HepG2 (cell line): ENCODE results near the gene RHBDD3. TPM values are rescaled to one million over a fixed set of nuclear protein-coding genes. Genes with fewer than 3 reads are reported as not detected.

ENCODE experiments used
- CREM ChIP-seq, 2 experiments: sonication (generic) in 1 of 2; formaldehyde crosslinking in 1 of 2; IDR thresholded peaks; 2 replicates each; pipeline versions ENCODE4 v1.4.0 to v1.6.1; 2016 to 2020; ENCODE audit warnings: antibody characterized with exemption in 1 of 2, mild to moderate bottlenecking in 1 of 2, missing genetic modification reagents in 1 of 2
- ETV6 ChIP-seq: sonication (generic); formaldehyde crosslinking; conservative IDR thresholded peaks from 2 replicates; pipeline ENCODE4 v1.4.0; 2020; ENCODE audit warnings: missing genetic modification reagents
- ISX ChIP-seq: sonication (generic); formaldehyde crosslinking; conservative IDR thresholded peaks from 2 replicates; pipeline ENCODE4 v1.5.0; 2020; ENCODE audit warnings: missing genetic modification reagents
- KAT2B ChIP-seq: fragments of 150-350 bp; IDR thresholded peaks from 2 replicates; pipeline ENCODE4 v1.6.1; 2014; ENCODE audit warnings: low read depth, low read length, borderline replicate concordance
- KLF16 ChIP-seq, 2 experiments: sonication (generic) in 1 of 2; formaldehyde crosslinking in 1 of 2; IDR thresholded peaks; 2 replicates each; pipeline versions ENCODE4 v1.6.1 to v1.8.0; 2016 to 2023; ENCODE audit warnings: missing genetic modification reagents in 2 of 2, missing compliant biosample characterization in 1 of 2
- MLLT10 ChIP-seq: sonication (generic); formaldehyde crosslinking; IDR thresholded peaks from 2 replicates; pipeline ENCODE4 v1.4.0; 2020; ENCODE audit warnings: missing genetic modification reagents
- MTF2 ChIP-seq: sonication (generic); formaldehyde crosslinking; IDR thresholded peaks from 2 replicates; pipeline ENCODE4 v1.5.0; 2020; ENCODE audit warnings: missing genetic modification reagents, borderline replicate concordance
- MXI1 ChIP-seq: IDR thresholded peaks from 3 replicates; pipeline ENCODE4 v1.6.1; 2012; ENCODE audit warnings: low read depth, low read length, inconsistent platforms, borderline replicate concordance
- NR2F6 ChIP-seq, 2 experiments: IDR thresholded peaks; 2 replicates each; pipeline ENCODE4 v1.6.1; 2016; ENCODE audit warnings: antibody characterized with exemption in 1 of 2, mild to moderate bottlenecking in 1 of 2
- PAF1 ChIP-seq: IDR thresholded peaks from 2 replicates; pipeline ENCODE4 v1.6.1; 2016; ENCODE audit warnings: missing genetic modification reagents, missing compliant biosample characterization
- SALL2 ChIP-seq: sonication (generic); formaldehyde crosslinking; IDR thresholded peaks from 2 replicates; pipeline ENCODE4 v1.8.1; 2023; ENCODE audit warnings: mild to moderate bottlenecking, missing genetic modification reagents, inconsistent platforms
- SMC3 ChIP-seq: IDR thresholded peaks from 2 replicates; pipeline ENCODE4 v1.6.1; 2011; ENCODE audit warnings: low read length, improper control_type of control experiment
- THAP11 ChIP-seq: IDR thresholded peaks from 2 replicates; pipeline ENCODE4 v1.6.1; 2016; ENCODE audit warnings: missing biosample characterization, missing genetic modification reagents
- ZBTB38 ChIP-seq: sonication (generic); formaldehyde crosslinking; IDR thresholded peaks from 2 replicates; pipeline ENCODE4 v1.5.1; 2020; ENCODE audit warnings: mild to moderate bottlenecking, missing genetic modification reagents
- ZKSCAN5 ChIP-seq: sonication (generic); formaldehyde crosslinking; IDR thresholded peaks from 2 replicates; pipeline ENCODE4 v1.5.1; 2020; ENCODE audit warnings: mild to moderate bottlenecking, missing genetic modification reagents
- ZNF138 ChIP-seq: sonication (generic); formaldehyde crosslinking; IDR thresholded peaks from 2 replicates; pipeline ENCODE4 v1.5.0; 2020; ENCODE audit warnings: mild to moderate bottlenecking, low read depth, missing genetic modification reagents
- ZNF143 ChIP-seq: sonication (generic); formaldehyde crosslinking; IDR thresholded peaks from 2 replicates; pipeline ENCODE4 v1.4.0; 2020; ENCODE audit warnings: missing genetic modification reagents
- ZNF383 ChIP-seq: sonication (generic); formaldehyde crosslinking; IDR thresholded peaks from 2 replicates; pipeline ENCODE4 v1.4.0; 2020; ENCODE audit warnings: missing genetic modification reagents, mild to moderate bottlenecking, borderline replicate concordance
- ZNF484 ChIP-seq: sonication (generic); formaldehyde crosslinking; IDR thresholded peaks from 2 replicates; pipeline ENCODE4 v1.5.1; 2020; ENCODE audit warnings: mild to moderate bottlenecking, low read depth, missing genetic modification reagents, borderline replicate concordance
- ZNF605 ChIP-seq: sonication (generic); formaldehyde crosslinking; IDR thresholded peaks from 2 replicates; pipeline ENCODE4 v1.8.0; 2022; ENCODE audit warnings: mild to moderate bottlenecking, missing genetic modification reagents
- ZNF674 ChIP-seq: sonication (generic); formaldehyde crosslinking; IDR thresholded peaks from 2 replicates; pipeline ENCODE4 v1.5.0; 2020; ENCODE audit warnings: low read depth, mild to moderate bottlenecking, missing genetic modification reagents
- ZSCAN25 ChIP-seq: sonication (generic); formaldehyde crosslinking; IDR thresholded peaks from 2 replicates; pipeline ENCODE4 v1.8.0; 2022; ENCODE audit warnings: mild to moderate bottlenecking, missing genetic modification reagents
- polyA plus RNA-seq, 8 experiments: library from polyadenylated mRNA; depleted of rRNA in 3 of 8; stranded (reverse) in 7 of 8; unstranded in 1 of 8; fragments of >200 nt; fragmentation: Illumina TruSeq in 4 of 8; extraction: Trizol in 4 of 8; gene quantifications; 2 replicates each; pipeline versions ENCODE4 v1.2.1 to v1.2.3, GENCODE V29; 2011 to 2016; ENCODE audit warnings: low read depth in 4 of 8, missing spikeins in 1 of 8, mixed read lengths in 1 of 8; ENCODE audit not compliant: insufficient read depth in 1 of 8
- total RNA-seq, 5 experiments: library from RNA; depleted of rRNA; stranded (reverse); fragments of >200 nt; fragmentation: Illumina TruSeq; extraction: Trizol; gene quantifications; 2 replicates each; pipeline ENCODE4 v1.2.3, GENCODE V29; 2016; ENCODE audit warnings: low read depth in 1 of 5
- TF ChIP-seq, protein P1 (sequence below): sonication (generic); formaldehyde crosslinking; IDR thresholded peaks from 2 replicates; pipeline ENCODE4 v1.4.0; 2020; ENCODE audit warnings: missing genetic modification reagents, low read depth, mild to moderate bottlenecking, borderline replicate concordance
- TF ChIP-seq, protein P2 (sequence below): sonication (generic); formaldehyde crosslinking; IDR thresholded peaks from 2 replicates; pipeline ENCODE4 v1.4.0; 2020; ENCODE audit warnings: missing genetic modification reagents
- TF ChIP-seq, protein P3 (sequence below): sonication (generic); formaldehyde crosslinking; IDR thresholded peaks from 2 replicates; pipeline ENCODE4 v1.8.0; 2023; ENCODE audit warnings: mild to moderate bottlenecking, missing genetic modification reagents
- TF ChIP-seq, protein P4 (sequence below): sonication (generic); formaldehyde crosslinking; IDR thresholded peaks from 2 replicates; pipeline ENCODE4 v1.4.0; 2020; ENCODE audit warnings: mild to moderate bottlenecking, missing genetic modification reagents

The RHBDD3 gene
- total and polyA plus RNA-seq, 2 of the 13 experiments (the other 11 are each of a cell fraction or from before 2014, with no cell fraction given), result 12.1 to 26.7 TPM

DNA sequence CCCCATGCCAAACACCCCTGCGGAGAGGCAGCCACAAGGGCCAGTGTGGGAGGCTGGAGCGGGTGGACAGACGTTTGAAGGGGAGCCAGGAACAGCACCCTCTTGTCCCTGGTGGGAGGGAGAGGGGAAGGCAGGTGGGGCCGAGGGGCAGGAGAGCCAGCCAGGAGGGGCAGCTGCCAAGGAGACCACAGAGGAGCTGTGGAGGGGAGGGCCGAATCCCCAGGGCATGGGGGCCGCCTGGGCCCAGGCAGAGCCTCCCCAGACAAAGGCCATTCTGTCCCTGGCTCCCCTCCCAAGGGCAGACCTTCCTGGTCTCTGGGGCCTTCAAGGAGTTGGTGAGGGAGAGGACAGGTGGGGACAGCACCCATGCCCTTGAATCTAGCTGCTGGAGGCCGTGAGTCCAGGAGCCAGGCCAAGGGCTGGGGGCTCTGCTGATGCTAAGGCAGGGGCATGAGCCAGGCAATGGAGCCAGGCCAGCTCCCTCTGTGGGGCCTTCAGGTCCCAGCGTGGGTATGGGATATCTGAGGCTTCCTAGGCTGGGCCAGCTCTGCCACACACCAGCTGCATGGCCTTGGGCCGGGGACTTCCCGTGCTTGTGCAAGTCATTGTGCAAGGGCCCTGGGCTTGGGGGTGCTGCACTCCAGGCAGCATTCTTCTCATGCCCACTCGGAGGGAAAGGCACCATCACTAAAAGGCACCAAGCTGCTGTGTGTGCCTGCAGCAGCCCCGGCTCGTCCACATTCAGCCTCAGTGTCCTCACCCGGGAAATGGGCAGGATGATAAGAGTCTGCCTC lies 50.7 kb downstream of the RHBDD3 start (continued):
- TF ChIP-seq NR2F6 (IDR thresholded peaks at IDR 0.05) (no peak), NR2F6 (CRISPR knock-in tag; IDR thresholded peaks at IDR 0.05) (no peak), PAF1 (CRISPR knock-in tag) (no peak), SALL2 (CRISPR knock-in tag) (no peak), ZNF484 (CRISPR knock-in tag) (no peak), ZNF143 (CRISPR knock-in tag) (no peak), ISX (CRISPR knock-in tag) (no peak), ZSCAN25 (CRISPR knock-in tag) (no peak), ETV6 (CRISPR knock-in tag) (no peak), MXI1 (no peak), ZNF383 (CRISPR knock-in tag) (no peak), MTF2 (CRISPR knock-in tag) (no peak), ZNF138 (CRISPR knock-in tag) (no peak), KLF16 (CRISPR knock-in tag; IDR thresholded peaks at IDR 0.05) (no peak), ZNF674 (CRISPR knock-in tag) (no peak), ZNF605 (peak; percentile 39; the same call in 1 of the 2 replicates), SMC3 (no peak), CREM (IDR thresholded peaks at IDR 0.05) (no peak), CREM (CRISPR knock-in tag; IDR thresholded peaks at IDR 0.05) (no peak), ZKSCAN5 (CRISPR knock-in tag) (no peak), MLLT10 (no peak), ZBTB38 (CRISPR knock-in tag) (no peak), KAT2B (no peak), THAP11 (CRISPR knock-in tag) (no peak)
- TF ChIP-seq, protein P1, sequence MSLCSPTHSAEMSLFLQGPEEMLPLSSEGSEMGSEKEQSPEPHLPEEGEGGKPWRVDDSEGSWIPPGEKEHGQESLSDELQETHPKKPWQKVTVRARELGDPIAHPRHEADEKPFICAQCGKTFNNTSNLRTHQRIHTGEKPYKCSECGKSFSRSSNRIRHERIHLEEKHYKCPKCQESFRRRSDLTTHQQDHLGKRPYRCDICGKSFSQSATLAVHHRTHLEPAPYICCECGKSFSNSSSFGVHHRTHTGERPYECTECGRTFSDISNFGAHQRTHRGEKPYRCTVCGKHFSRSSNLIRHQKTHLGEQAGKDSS, result no peak
- TF ChIP-seq, protein P2, sequence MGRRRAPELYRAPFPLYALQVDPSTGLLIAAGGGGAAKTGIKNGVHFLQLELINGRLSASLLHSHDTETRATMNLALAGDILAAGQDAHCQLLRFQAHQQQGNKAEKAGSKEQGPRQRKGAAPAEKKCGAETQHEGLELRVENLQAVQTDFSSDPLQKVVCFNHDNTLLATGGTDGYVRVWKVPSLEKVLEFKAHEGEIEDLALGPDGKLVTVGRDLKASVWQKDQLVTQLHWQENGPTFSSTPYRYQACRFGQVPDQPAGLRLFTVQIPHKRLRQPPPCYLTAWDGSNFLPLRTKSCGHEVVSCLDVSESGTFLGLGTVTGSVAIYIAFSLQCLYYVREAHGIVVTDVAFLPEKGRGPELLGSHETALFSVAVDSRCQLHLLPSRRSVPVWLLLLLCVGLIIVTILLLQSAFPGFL (CRISPR knock-in tag), result no peak
- TF ChIP-seq, protein P3, sequence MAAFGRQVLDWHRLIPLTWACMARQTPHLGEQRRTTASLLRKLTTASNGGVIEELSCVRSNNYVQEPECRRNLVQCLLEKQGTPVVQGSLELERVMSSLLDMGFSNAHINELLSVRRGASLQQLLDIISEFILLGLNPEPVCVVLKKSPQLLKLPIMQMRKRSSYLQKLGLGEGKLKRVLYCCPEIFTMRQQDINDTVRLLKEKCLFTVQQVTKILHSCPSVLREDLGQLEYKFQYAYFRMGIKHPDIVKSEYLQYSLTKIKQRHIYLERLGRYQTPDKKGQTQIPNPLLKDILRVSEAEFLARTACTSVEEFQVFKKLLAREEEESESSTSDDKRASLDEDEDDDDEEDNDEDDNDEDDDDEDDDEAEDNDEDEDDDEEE (CRISPR knock-in tag), result no peak
- TF ChIP-seq, protein P4, sequence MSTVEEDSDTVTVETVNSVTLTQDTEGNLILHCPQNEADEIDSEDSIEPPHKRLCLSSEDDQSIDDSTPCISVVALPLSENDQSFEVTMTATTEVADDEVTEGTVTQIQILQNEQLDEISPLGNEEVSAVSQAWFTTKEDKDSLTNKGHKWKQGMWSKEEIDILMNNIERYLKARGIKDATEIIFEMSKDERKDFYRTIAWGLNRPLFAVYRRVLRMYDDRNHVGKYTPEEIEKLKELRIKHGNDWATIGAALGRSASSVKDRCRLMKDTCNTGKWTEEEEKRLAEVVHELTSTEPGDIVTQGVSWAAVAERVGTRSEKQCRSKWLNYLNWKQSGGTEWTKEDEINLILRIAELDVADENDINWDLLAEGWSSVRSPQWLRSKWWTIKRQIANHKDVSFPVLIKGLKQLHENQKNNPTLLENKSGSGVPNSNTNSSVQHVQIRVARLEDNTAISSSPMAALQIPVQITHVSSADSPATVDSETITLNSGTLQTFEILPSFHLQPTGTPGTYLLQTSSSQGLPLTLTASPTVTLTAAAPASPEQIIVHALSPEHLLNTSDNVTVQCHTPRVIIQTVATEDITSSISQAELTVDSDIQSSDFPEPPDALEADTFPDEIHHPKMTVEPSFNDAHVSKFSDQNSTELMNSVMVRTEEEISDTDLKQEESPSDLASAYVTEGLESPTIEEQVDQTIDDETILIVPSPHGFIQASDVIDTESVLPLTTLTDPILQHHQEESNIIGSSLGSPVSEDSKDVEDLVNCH, result no peak
